ENCODE measurements around the gene CYP21A2.

The CYP21A2 gene

GRCh38 chr6:32073101-32073500, 34.9 kb downstream of the CYP21A2 start:
- no peak overlapping the region for H3K4me3 ChIP-seq (ENCODE audit: low read length)
- no peak overlapping the region for H3K4me2 ChIP-seq (ENCODE audit: low read depth, low read length)
- no peaks in the 10 kb centered on the region for H3K79me2 ChIP-seq (ENCODE audit: low read length)
- TF ChIP-seq EZH2 (optimal IDR thresholded peaks at IDR 0.05; ENCODE audit: low read depth, low read length) (no peak), EZH2phosphoT487 (IDR thresholded peaks at IDR 0.05; ENCODE audit: low read length) (no peak), CTCF (IDR thresholded peaks at IDR 0.05; ENCODE audit: low read length) (no peak)
- no peak for DNase-seq
- H3K9me2 ChIP-seq (replicated peaks; ENCODE audit: insufficient read depth, low read length), result no peaks in the 10 kb centered on the region
- no peaks in the 10 kb centered on the region for H3K9me3 ChIP-seq (replicated peaks; ENCODE audit: insufficient read depth, low read length)
- H3K4me1 ChIP-seq (ENCODE audit: low read length), result no peaks in the 10 kb centered on the region
- no peak overlapping the region for H3K9ac ChIP-seq (ENCODE audit: low read length)
- H4K20me1 ChIP-seq (ENCODE audit: insufficient read depth, low read length), result no peaks in the 10 kb centered on the region
- H3K36me3 ChIP-seq (replicated peaks; ENCODE audit: insufficient read depth, low read length), result no peaks in the 10 kb centered on the region
- H3K27ac ChIP-seq (ENCODE audit: low read length), result no peak overlapping the region
- peaks cover 93% of the 10 kb centered on the region for H3K27me3 ChIP-seq (replicated peaks; ENCODE audit: insufficient read depth, low read length)
- no peak overlapping the region for H2AFZ ChIP-seq (ENCODE audit: low read length)
- no peaks in the 10 kb centered on the region for H3F3A ChIP-seq (ENCODE audit: insufficient read depth, low read length)

- Histone ChIP-seq H3F3A (ENCODE audit: insufficient read depth, low read length) (no peaks in the 10 kb centered on the region), H3K4me1 (ENCODE audit: low read length) (no peaks in the 10 kb centered on the region), H4K20me1 (ENCODE audit: insufficient read depth, low read length) (no peaks in the 10 kb centered on the region), H3K9ac (ENCODE audit: low read length) (no peak overlapping the region), H3K4me3 (ENCODE audit: low read length) (no peak overlapping the region), H3K9me2 (replicated peaks; ENCODE audit: insufficient read depth, low read length) (no peaks in the 10 kb centered on the region), H3K79me2 (ENCODE audit: low read length) (no peaks in the 10 kb centered on the region), H3K4me2 (ENCODE audit: low read depth, low read length) (no peak overlapping the region), H3K27me3 (replicated peaks; ENCODE audit: insufficient read depth, low read length) (peaks cover 91% of the 10 kb centered on the region), H2AFZ (ENCODE audit: low read length) (no peak overlapping the region), H3K36me3 (replicated peaks; ENCODE audit: insufficient read depth, low read length) (no peaks in the 10 kb centered on the region), H3K27ac (ENCODE audit: low read length) (no peak overlapping the region), H3K9me3 (replicated peaks; ENCODE audit: insufficient read depth, low read length) (no peaks in the 10 kb centered on the region)
- no peak for TF ChIP-seq EZH2phosphoT487 (IDR thresholded peaks at IDR 0.05; ENCODE audit: low read length)
- no peak for TF ChIP-seq EZH2 (optimal IDR thresholded peaks at IDR 0.05; ENCODE audit: low read depth, low read length)
- no peak for TF ChIP-seq CTCF (IDR thresholded peaks at IDR 0.05; ENCODE audit: low read length)
- no peak for DNase-seq
Measured at GRCh38 chr6:32073613-32074012, 35.4 kb downstream of the CYP21A2 start.

- Histone ChIP-seq H3K9me3 (replicated peaks; ENCODE audit: insufficient read depth, low read length) (no peaks in the 10 kb centered on the region), H3K4me2 (ENCODE audit: low read depth, low read length) (no peak overlapping the region), H3K27ac (ENCODE audit: low read length) (no peak overlapping the region), H3K9me2 (replicated peaks; ENCODE audit: insufficient read depth, low read length) (no peaks in the 10 kb centered on the region), H3K9ac (ENCODE audit: low read length) (no peak overlapping the region), H3K4me1 (ENCODE audit: low read length) (no peaks in the 10 kb centered on the region), H3F3A (ENCODE audit: insufficient read depth, low read length) (no peaks in the 10 kb centered on the region), H3K79me2 (ENCODE audit: low read length) (no peaks in the 10 kb centered on the region), H3K27me3 (replicated peaks; ENCODE audit: insufficient read depth, low read length) (peaks cover 91% of the 10 kb centered on the region), H3K4me3 (ENCODE audit: low read length) (no peak overlapping the region), H2AFZ (ENCODE audit: low read length) (no peak overlapping the region), H3K36me3 (replicated peaks; ENCODE audit: insufficient read depth, low read length) (no peaks in the 10 kb centered on the region), H4K20me1 (ENCODE audit: insufficient read depth, low read length) (no peaks in the 10 kb centered on the region)
- TF ChIP-seq EZH2phosphoT487 (IDR thresholded peaks at IDR 0.05; ENCODE audit: low read length), result no peak
- TF ChIP-seq CTCF (IDR thresholded peaks at IDR 0.05; ENCODE audit: low read length), result no peak
- no peak for TF ChIP-seq EZH2 (optimal IDR thresholded peaks at IDR 0.05; ENCODE audit: low read depth, low read length)
- no peak for DNase-seq
Measured at GRCh38 chr6:32074996-32075532, 36.8 kb downstream of the CYP21A2 start.
